Cardiac septum (tissue), 1 donor: Measurements from ENCODE around the gene CPNE6. TPM values are rescaled to one million over a fixed set of nuclear protein-coding genes. Genes with fewer than 3 reads are reported as not detected.

Experiments
- DNase-seq: peaks from one replicate; pipeline ENCODE4 v3.0.0-alpha.2; 2020; ENCODE audit warnings: low spot score
- intact Hi-C: fragments of 100-400 bp; cut with DNase I; formaldehyde crosslinking; loops from one replicate; pipeline ENCODE4 v1.14.0; 2022
- total RNA-seq: library from RNA; stranded (reverse); fragmentation: NEBNext Ultra II Directional; extraction: Animal tissue kit (Norgen Biotek cat#: 25700); gene quantifications from one replicate; pipeline ENCODE4 v1.2.1, GENCODE V29; 2021
- donor health status: DM: no; HTN: no; CAD: no.

Gene CPNE6
- total RNA-seq, 1 donor from 2014 or later, result 1.4 TPM

GRCh38 chr14:24115422-24116127, 44.2 kb downstream of the CPNE6 start:
- intact Hi-C loops, result loop anchor here (2.0 kb wide), 1 partner anchor 25 kb away; the partner anchor contains the start of gene EMC9
- peak; percentile 73 for DNase-seq

- intact Hi-C loops, result no loop called here
- peak; percentile 43 for DNase-seq
These were observed 44.9 kb downstream of the CPNE6 start for GRCh38 chr14:24116128-24116814.

- no peak for DNase-seq
- intact Hi-C loops, result no loop called here
These were observed 45.8 kb downstream of the CPNE6 start for GRCh38 chr14:24117179-24117578.

- DNase-seq, result peak; percentile 60
- intact Hi-C loops, result no loop called here
These were observed 48.3 kb downstream of the CPNE6 start for GRCh38 chr14:24119691-24120090.

- intact Hi-C loops, result no loop called here
- DNase-seq, result no peak
These were observed 49.8 kb downstream of the CPNE6 start for GRCh38 chr14:24121210-24121609.

- intact Hi-C loops, result no loop called here
- DNase-seq, result no peak
These were observed 51.1 kb downstream of the CPNE6 start for GRCh38 chr14:24122416-24122815.

GRCh38 chr14:24122898-24123297, 51.5 kb downstream of the CPNE6 start:
- intact Hi-C loops, result no loop called here
- peak; percentile 50 for DNase-seq

- peak; percentile 51 for DNase-seq
- intact Hi-C loops, result no loop called here
These were observed 52.4 kb downstream of the CPNE6 start for GRCh38 chr14:24123424-24124417.

- no peak for DNase-seq
- intact Hi-C loops, result no loop called here
These were observed 55.6 kb downstream of the CPNE6 start for GRCh38 chr14:24126939-24127338.

GRCh38 chr14:24127673-24128072, 56.3 kb downstream of the CPNE6 start:
- DNase-seq, result peak; percentile 66
- intact Hi-C loops, result no loop called here

Other genes starting within 250 kb of the CPNE6 start
- gene DHRS4, start 117.8 kb upstream of the CPNE6 start, total RNA-seq, result 26.0 TPM
- 26.2 TPM for gene DHRS4L2, start 82.6 kb upstream of the CPNE6 start, total RNA-seq
- 0.05 TPM for gene CARMIL3, start 19.6 kb upstream of the CPNE6 start, total RNA-seq
- gene PCK2, start 22.7 kb downstream of the CPNE6 start, total RNA-seq, result 2.2 TPM
- 54.1 TPM for gene DCAF11, start 43.2 kb downstream of the CPNE6 start, total RNA-seq
- 2.4 TPM for gene NRL, start 43.4 kb downstream of the CPNE6 start, total RNA-seq
- 112 TPM for gene FITM1, start 59.1 kb downstream of the CPNE6 start, total RNA-seq
- gene PSME1, start 64.6 kb downstream of the CPNE6 start, total RNA-seq, result 61.3 TPM
- 14.6 TPM for gene EMC9, start 70.0 kb downstream of the CPNE6 start, total RNA-seq
- gene PSME2, start 75.0 kb downstream of the CPNE6 start, total RNA-seq, result 49.7 TPM
- gene RNF31, start 75.9 kb downstream of the CPNE6 start, total RNA-seq, result 31.3 TPM
- 44.8 TPM for gene IRF9, start 89.7 kb downstream of the CPNE6 start, total RNA-seq
- gene REC8, start 100.5 kb downstream of the CPNE6 start, total RNA-seq, result 5.7 TPM
- 15.7 TPM for gene IPO4, start 117.3 kb downstream of the CPNE6 start, total RNA-seq
- 19.1 TPM for gene TM9SF1, start 123.9 kb downstream of the CPNE6 start, total RNA-seq
- gene TSSK4, start 134.1 kb downstream of the CPNE6 start, total RNA-seq, result not detected
- 30.0 TPM for gene CHMP4A, start 141.9 kb downstream of the CPNE6 start, total RNA-seq
- 16.7 TPM for gene MDP1, start 144.5 kb downstream of the CPNE6 start, total RNA-seq
- 167 TPM for gene NEDD8, start 160.8 kb downstream of the CPNE6 start, total RNA-seq
- 33.2 TPM for gene GMPR2, start 161.4 kb downstream of the CPNE6 start, total RNA-seq
- 42.3 TPM for gene TINF2, start 171.1 kb downstream of the CPNE6 start, total RNA-seq
- 0.48 TPM for gene TGM1, start 191.6 kb downstream of the CPNE6 start, total RNA-seq
- gene RABGGTA, start 200.0 kb downstream of the CPNE6 start, total RNA-seq, result 13.3 TPM
- gene DHRS1, start 228.2 kb downstream of the CPNE6 start, total RNA-seq, result 8.5 TPM
- 28.3 TPM for gene NOP9, start 228.3 kb downstream of the CPNE6 start, total RNA-seq
- gene CIDEB, start 236.4 kb downstream of the CPNE6 start, total RNA-seq, result 2.4 TPM
- gene LTB4R2, start 238.6 kb downstream of the CPNE6 start, total RNA-seq, result 2.2 TPM
- gene LTB4R, start 239.9 kb downstream of the CPNE6 start, total RNA-seq, result 1.8 TPM